ENCODE results near the gene TP53INP2. TPM values are rescaled to one million over a fixed set of nuclear protein-coding genes. Genes with fewer than 3 reads are reported as not detected.
"Not testable (repeated sequence)": the region's sequence is repeated elsewhere in the genome, so short reads cannot be mapped to it uniquely, and the experiment has no call there.

The TP53INP2 gene
- total and polyA plus RNA-seq, 2 of the 13 experiments (the other 11 are each of a cell fraction or from before 2014, with no cell fraction given), result 5.2 to 18.8 TPM

DNA sequence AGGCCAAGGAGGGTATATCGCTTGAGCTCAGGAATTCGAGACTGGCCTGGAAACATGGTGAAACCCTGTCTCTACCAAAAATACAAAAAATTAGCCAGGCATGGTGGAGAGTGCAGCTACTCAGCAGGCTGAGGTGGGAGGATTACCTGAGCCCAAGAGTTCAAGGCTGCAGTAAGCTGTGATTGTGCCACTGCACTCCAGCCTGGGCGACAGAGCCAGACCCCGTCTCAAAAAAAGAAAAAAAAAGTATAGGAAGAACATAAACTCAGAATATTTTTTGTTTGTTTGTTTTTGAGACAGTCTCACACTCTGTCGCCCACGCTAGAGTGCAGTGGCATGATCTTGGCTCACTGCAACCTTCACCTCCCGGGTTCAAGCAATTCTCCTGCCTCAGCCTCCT is 39.4 kb upstream of the TP53INP2 start:
- H3K9me3 ChIP-seq (ENCODE audit: low read length); H3K36me3 ChIP-seq (replicated peaks in 1 of 2; ENCODE audit: control insufficient read depth in 1 of 2, insufficient read depth in 2 of 2, low read length in 2 of 2); CTCF ChIA-PET (ENCODE audit: low intra/inter-chr PET ratio, low total read pairs); BruUV-seq (replicated peaks); POLR2A ChIA-PET; H3K27ac ChIP-seq (ENCODE audit: extremely low read length, insufficient read depth, low read length); DNase-seq (ENCODE audit: low spot score); ATAC-seq; H3K9ac ChIP-seq (ENCODE audit: insufficient read depth, low read depth, low read length); H3K4me3 ChIP-seq (replicated peaks in 1 of 3; ENCODE audit: insufficient read depth in 1 of 3, low read depth in 2 of 3, low read length in 3 of 3); intact Hi-C loops (cut with micrococcal nuclease; ENCODE audit: unreplicated experiment); H3K27me3 ChIP-seq (ENCODE audit: control insufficient read depth in 1 of 2, insufficient read depth in 2 of 2, low read length in 2 of 2); H4K20me1 ChIP-seq (ENCODE audit: insufficient read depth, low read length); H2AFZ ChIP-seq (ENCODE audit: low read length); in situ Hi-C loops (cut with HindIII; ENCODE audit: extremely low pct_ligation_motif_present, low pct_unique_long_range_greater_than_20kb); H3K4me2 ChIP-seq (ENCODE audit: low read depth, low read length); FAIRE-seq: not testable (repeated sequence)
- WGBS (ENCODE audit: low lambda C conversion rate), result 97% methylated on average over 7 of the region's 7 CpGs
- peaks cover 28% of the 10 kb centered on the region for H3K79me2 ChIP-seq (ENCODE audit: insufficient read depth, low read length)
- H3K4me1 ChIP-seq (ENCODE audit: insufficient read depth, low read length), result peaks cover 12% of the 10 kb centered on the region; the same call in 1 of the 2 replicates
- TF ChIP-seq ZNF121 (CRISPR knock-in tag; IDR thresholded peaks at IDR 0.05), result peak; percentile 61; the same call in 1 of the 2 replicates

DNA sequence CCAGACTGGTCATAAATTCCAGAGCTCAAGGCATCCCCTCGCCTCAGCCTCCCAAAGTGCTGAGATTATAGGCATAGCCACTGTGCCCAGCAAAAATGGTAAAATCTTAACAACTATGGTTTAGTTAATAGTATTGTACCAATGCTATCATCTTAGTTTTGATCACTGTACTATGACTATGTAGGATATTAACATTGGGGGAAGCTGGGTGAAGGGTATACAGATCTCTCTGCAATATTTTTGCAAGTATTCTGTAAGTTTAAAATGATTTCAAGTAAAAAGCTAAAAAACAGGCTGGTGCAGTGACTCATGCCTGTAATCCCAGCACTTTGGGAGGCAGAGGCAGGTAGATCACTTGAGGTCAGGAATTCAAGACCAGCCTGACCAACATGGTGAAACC is 35.0 kb upstream of the TP53INP2 start:
- 100% methylated on average over 1 of the region's 1 CpG for WGBS (ENCODE audit: low lambda C conversion rate)
- Histone ChIP-seq H3K27ac (ENCODE audit: extremely low read length, insufficient read depth, low read length) (no peak overlapping the region), H3K4me3 (replicated peaks in 1 of 3; ENCODE audit: insufficient read depth in 1 of 3, low read depth in 2 of 3, low read length in 3 of 3) (no peak overlapping the region), H3K27me3 (ENCODE audit: control insufficient read depth in 1 of 2, insufficient read depth in 2 of 2, low read length in 2 of 2) (no peaks in the 10 kb centered on the region), H3K9me3 (ENCODE audit: low read length) (no peaks in the 10 kb centered on the region), H2AFZ (ENCODE audit: low read length) (no peak overlapping the region), H4K20me1 (ENCODE audit: insufficient read depth, low read length) (no peaks in the 10 kb centered on the region), H3K4me1 (ENCODE audit: insufficient read depth, low read length) (no peaks in the 10 kb centered on the region), H3K9ac (ENCODE audit: insufficient read depth, low read depth, low read length) (no peak overlapping the region), H3K79me2 (ENCODE audit: insufficient read depth, low read length) (peaks cover 29% of the 10 kb centered on the region), H3K36me3 (replicated peaks in 1 of 2; ENCODE audit: control insufficient read depth in 1 of 2, insufficient read depth in 2 of 2, low read length in 2 of 2) (0 out of 5 replicates have a peak, but pooled peaks cover 0 to 2% of the 10 kb centered on the region in 2 experiments), H3K4me2 (ENCODE audit: low read depth, low read length) (no peak overlapping the region)
- DNase-seq (ENCODE audit: low spot score), result no peak
- no peak for FAIRE-seq
- intact Hi-C loops (cut with micrococcal nuclease; ENCODE audit: unreplicated experiment) (no loop called here), in situ Hi-C loops (cut with HindIII; ENCODE audit: extremely low pct_ligation_motif_present, low pct_unique_long_range_greater_than_20kb) (no loop called here)
- ChIA-PET CTCF (ENCODE audit: low intra/inter-chr PET ratio, low total read pairs) (no interaction called here), POLR2A (interaction anchor here (1.0 to 1.7 kb wide), 2 partner anchors 8 to 34 kb away, joined by 3 to 8 read pairs; partner anchors contain the start of gene PIGU)
- BruUV-seq (replicated peaks), result no TSS peak
- ATAC-seq, result no peak
- TF ChIP-seq, protein P1, sequence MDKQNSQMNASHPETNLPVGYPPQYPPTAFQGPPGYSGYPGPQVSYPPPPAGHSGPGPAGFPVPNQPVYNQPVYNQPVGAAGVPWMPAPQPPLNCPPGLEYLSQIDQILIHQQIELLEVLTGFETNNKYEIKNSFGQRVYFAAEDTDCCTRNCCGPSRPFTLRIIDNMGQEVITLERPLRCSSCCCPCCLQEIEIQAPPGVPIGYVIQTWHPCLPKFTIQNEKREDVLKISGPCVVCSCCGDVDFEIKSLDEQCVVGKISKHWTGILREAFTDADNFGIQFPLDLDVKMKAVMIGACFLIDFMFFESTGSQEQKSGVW (CRISPR knock-in tag; IDR thresholded peaks at IDR 0.05; ENCODE audit: borderline replicate concordance), result no peak
- TF ChIP-seq, protein P2, sequence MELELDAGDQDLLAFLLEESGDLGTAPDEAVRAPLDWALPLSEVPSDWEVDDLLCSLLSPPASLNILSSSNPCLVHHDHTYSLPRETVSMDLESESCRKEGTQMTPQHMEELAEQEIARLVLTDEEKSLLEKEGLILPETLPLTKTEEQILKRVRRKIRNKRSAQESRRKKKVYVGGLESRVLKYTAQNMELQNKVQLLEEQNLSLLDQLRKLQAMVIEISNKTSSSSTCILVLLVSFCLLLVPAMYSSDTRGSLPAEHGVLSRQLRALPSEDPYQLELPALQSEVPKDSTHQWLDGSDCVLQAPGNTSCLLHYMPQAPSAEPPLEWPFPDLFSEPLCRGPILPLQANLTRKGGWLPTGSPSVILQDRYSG (CRISPR knock-in tag; IDR thresholded peaks at IDR 0.05), result no peak
- TF ChIP-seq GZF1 (CRISPR knock-in tag; IDR thresholded peaks at IDR 0.05) (no peak), PRDM15 (CRISPR knock-in tag; IDR thresholded peaks at IDR 0.05) (no peak), GTF2F1 (IDR thresholded peaks at IDR 0.05; ENCODE audit: low read length) (no peak), GPBP1L1 (CRISPR knock-in tag; IDR thresholded peaks at IDR 0.05) (no peak), SOX6 (IDR thresholded peaks at IDR 0.05) (no peak), SOX6 (CRISPR knock-in tag; IDR thresholded peaks at IDR 0.05) (no peak), TAF1 (CRISPR knock-in tag; IDR thresholded peaks at IDR 0.05) (no peak)
- TF ChIP-seq, protein P3, sequence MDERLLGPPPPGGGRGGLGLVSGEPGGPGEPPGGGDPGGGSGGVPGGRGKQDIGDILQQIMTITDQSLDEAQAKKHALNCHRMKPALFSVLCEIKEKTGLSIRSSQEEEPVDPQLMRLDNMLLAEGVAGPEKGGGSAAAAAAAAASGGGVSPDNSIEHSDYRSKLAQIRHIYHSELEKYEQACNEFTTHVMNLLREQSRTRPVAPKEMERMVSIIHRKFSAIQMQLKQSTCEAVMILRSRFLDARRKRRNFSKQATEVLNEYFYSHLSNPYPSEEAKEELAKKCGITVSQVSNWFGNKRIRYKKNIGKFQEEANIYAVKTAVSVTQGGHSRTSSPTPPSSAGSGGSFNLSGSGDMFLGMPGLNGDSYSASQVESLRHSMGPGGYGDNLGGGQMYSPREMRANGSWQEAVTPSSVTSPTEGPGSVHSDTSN (CRISPR knock-in tag; IDR thresholded peaks at IDR 0.05), result no peak
